Activated naive CD8-positive, alpha-beta T cell (primary cell): ENCODE data around the gene NSMCE1.
A peak's percentile ranks its signal among the peaks of the same experiment; 100 is the strongest.
"Not testable (repeated sequence)": the region's sequence is repeated elsewhere in the genome, so short reads cannot be mapped to it uniquely, and the experiment has no call there.

ENCODE experiments used
- H3K27ac Mint-ChIP-seq: one replicate; pipeline ENCODE4 v1.8.0; 2021; ENCODE audit warnings: mixed read lengths
- H3K27me3 Mint-ChIP-seq: one replicate; pipeline ENCODE4 v1.8.0; 2021; ENCODE audit warnings: mixed read lengths
- H3K36me3 Mint-ChIP-seq: one replicate; pipeline ENCODE4 v1.8.0; 2021; ENCODE audit warnings: mixed read lengths
- H3K4me1 Mint-ChIP-seq: one replicate; pipeline ENCODE4 v1.8.0; 2021; ENCODE audit warnings: low read depth, mixed read lengths
- H3K4me3 Mint-ChIP-seq: one replicate; pipeline ENCODE4 v1.8.0; 2021; ENCODE audit warnings: mild to moderate bottlenecking, mixed read lengths
- H3K9me3 Mint-ChIP-seq: one replicate; pipeline ENCODE4 v1.8.0; 2021; ENCODE audit warnings: low read depth, mixed read lengths

The NSMCE1 gene

GRCh38 chr16:27287887-27288286 lies 19.3 kb upstream of the NSMCE1 start:
- no peak overlapping the region for H3K4me3 Mint-ChIP-seq
- H3K9me3 Mint-ChIP-seq: no peaks in the 10 kb centered on the region
- peaks cover 62% of the 10 kb centered on the region for H3K4me1 Mint-ChIP-seq

GRCh38 chr16:27287051-27287811 lies 18.7 kb upstream of the NSMCE1 start:
- H3K4me3 Mint-ChIP-seq: no peak overlapping the region
- peaks cover 64% of the 10 kb centered on the region for H3K4me1 Mint-ChIP-seq
- no peaks in the 10 kb centered on the region for H3K36me3 Mint-ChIP-seq
- no peaks in the 10 kb centered on the region for H3K27me3 Mint-ChIP-seq
- H3K9me3 Mint-ChIP-seq: no peaks in the 10 kb centered on the region
- peak overlapping the region; percentile 54 for H3K27ac Mint-ChIP-seq

More at GRCh38 chr16:27287887-27288286, 19.3 kb upstream of the NSMCE1 start:
- H3K27me3 Mint-ChIP-seq: no peaks in the 10 kb centered on the region
- H3K36me3 Mint-ChIP-seq: no peaks in the 10 kb centered on the region
- no peak overlapping the region for H3K27ac Mint-ChIP-seq

- no peaks in the 10 kb centered on the region for H3K27me3 Mint-ChIP-seq
- no peaks in the 10 kb centered on the region for H3K9me3 Mint-ChIP-seq
- H3K4me1 Mint-ChIP-seq: peaks cover 67% of the 10 kb centered on the region
- no peaks in the 10 kb centered on the region for H3K36me3 Mint-ChIP-seq
- H3K27ac Mint-ChIP-seq: no peak overlapping the region
- H3K4me3 Mint-ChIP-seq: no peak overlapping the region
Measured at GRCh38 chr16:27286451-27286850, 17.9 kb upstream of the NSMCE1 start.

GRCh38 chr16:27285676-27286196 lies 17.2 kb upstream of the NSMCE1 start:
- no peak overlapping the region for H3K4me3 Mint-ChIP-seq
- peak overlapping the region; percentile 64 for H3K27ac Mint-ChIP-seq
- H3K4me1 Mint-ChIP-seq: peaks cover 69% of the 10 kb centered on the region
- H3K9me3 Mint-ChIP-seq: no peaks in the 10 kb centered on the region
- H3K36me3 Mint-ChIP-seq: no peaks in the 10 kb centered on the region
- H3K27me3 Mint-ChIP-seq: no peaks in the 10 kb centered on the region

- Mint-ChIP-seq H3K27me3 (no peaks in the 10 kb centered on the region), H3K9me3 (no peaks in the 10 kb centered on the region), H3K36me3 (no peaks in the 10 kb centered on the region), H3K27ac (peak overlapping the region; percentile 64), H3K4me3 (peak overlapping the region; percentile 15), H3K4me1 (peaks cover 66% of the 10 kb centered on the region)
Measured at GRCh38 chr16:27284865-27285675, 16.5 kb upstream of the NSMCE1 start.

- Mint-ChIP-seq H3K27me3 (no peaks in the 10 kb centered on the region), H3K4me3 (peak overlapping the region; percentile 62), H3K27ac (peak overlapping the region; percentile 88), H3K4me1 (peaks cover 57% of the 10 kb centered on the region), H3K36me3 (no peaks in the 10 kb centered on the region), H3K9me3 (no peaks in the 10 kb centered on the region)
Measured at GRCh38 chr16:27281243-27281642, 12.7 kb upstream of the NSMCE1 start.

- peaks cover 60% of the 10 kb centered on the region for H3K4me1 Mint-ChIP-seq
- H3K27me3 Mint-ChIP-seq: no peaks in the 10 kb centered on the region
- H3K4me3 Mint-ChIP-seq: no peak overlapping the region
- H3K36me3 Mint-ChIP-seq: peaks cover 6% of the 10 kb centered on the region
- H3K9me3 Mint-ChIP-seq: no peaks in the 10 kb centered on the region
- H3K27ac Mint-ChIP-seq: peak overlapping the region; percentile 85
Measured at GRCh38 chr16:27275394-27275793, 6.8 kb upstream of the NSMCE1 start.

- Mint-ChIP-seq H3K27ac (peak overlapping the region; percentile 98), H3K4me3 (peak overlapping the region; percentile 72), H3K4me1 (peaks cover 65% of the 10 kb centered on the region)
- not testable (repeated sequence) for H3K9me3 Mint-ChIP-seq, H3K27me3 Mint-ChIP-seq, H3K36me3 Mint-ChIP-seq
Measured at GRCh38 chr16:27274424-27274874, 5.9 kb upstream of the NSMCE1 start.

GRCh38 chr16:27273670-27274423 lies 5.3 kb upstream of the NSMCE1 start:
- Mint-ChIP-seq H3K36me3 (peaks cover 6% of the 10 kb centered on the region), H3K9me3 (no peaks in the 10 kb centered on the region), H3K27ac (peak overlapping the region; percentile 98), H3K27me3 (no peaks in the 10 kb centered on the region), H3K4me1 (peaks cover 68% of the 10 kb centered on the region), H3K4me3 (peak overlapping the region; percentile 72)

- Mint-ChIP-seq H3K4me1 (peaks cover 72% of the 10 kb centered on the region), H3K4me3 (peak overlapping the region; percentile 72), H3K9me3 (no peaks in the 10 kb centered on the region), H3K27ac (peak overlapping the region; percentile 98), H3K36me3 (peaks cover 6% of the 10 kb centered on the region), H3K27me3 (no peaks in the 10 kb centered on the region)
Measured at GRCh38 chr16:27273330-27273669, 4.7 kb upstream of the NSMCE1 start.

GRCh38 chr16:27272697-27273096 lies 4.1 kb upstream of the NSMCE1 start:
- H3K27me3 Mint-ChIP-seq, H3K36me3 Mint-ChIP-seq, H3K9me3 Mint-ChIP-seq, H3K4me3 Mint-ChIP-seq: not testable (repeated sequence)
- H3K4me1 Mint-ChIP-seq: peaks cover 77% of the 10 kb centered on the region
- H3K27ac Mint-ChIP-seq: peak overlapping the region; percentile 98

- H3K27ac Mint-ChIP-seq: peak overlapping the region; percentile 98
- H3K9me3 Mint-ChIP-seq: no peaks in the 10 kb centered on the region
- H3K27me3 Mint-ChIP-seq: no peaks in the 10 kb centered on the region
- H3K4me1 Mint-ChIP-seq: peaks cover 81% of the 10 kb centered on the region
- H3K36me3 Mint-ChIP-seq: peaks cover 10% of the 10 kb centered on the region
- H3K4me3 Mint-ChIP-seq: peak overlapping the region; percentile 75
Measured at GRCh38 chr16:27272076-27272475, 3.5 kb upstream of the NSMCE1 start.

- Mint-ChIP-seq H3K36me3 (peaks cover 14% of the 10 kb centered on the region), H3K9me3 (no peaks in the 10 kb centered on the region), H3K4me3 (peak overlapping the region; percentile 13), H3K27me3 (no peaks in the 10 kb centered on the region), H3K4me1 (peaks cover 77% of the 10 kb centered on the region), H3K27ac (peak overlapping the region; percentile 98)
Measured at GRCh38 chr16:27270349-27270748, 1.8 kb upstream of the NSMCE1 start.

- Mint-ChIP-seq H3K27me3 (no peaks in the 10 kb centered on the region), H3K9me3 (no peaks in the 10 kb centered on the region), H3K4me1 (peaks cover 79% of the 10 kb centered on the region), H3K36me3 (peaks cover 15% of the 10 kb centered on the region), H3K27ac (peak overlapping the region; percentile 99), H3K4me3 (peak overlapping the region; percentile 98)
Measured at GRCh38 chr16:27269300-27270150, 953 bp upstream of the NSMCE1 start.
